ENCODE data around the gene GSTO1. TPM values are rescaled to one million over a fixed set of nuclear protein-coding genes. Genes with fewer than 3 reads are reported as not detected.

Gene GSTO1
- total RNA-seq, 1 experiment from 2014 or later, result 134 TPM

- no peaks in the 10 kb centered on the region for H3K4me1 ChIP-seq (ENCODE audit: control insufficient read depth, insufficient read depth, low read length)
- no peaks in the 10 kb centered on the region for H3K9me3 ChIP-seq (ENCODE audit: control insufficient read depth, insufficient read depth, low read depth, low read length)
- H3K4me3 ChIP-seq (ENCODE audit: low read depth in 2 of 2, low read length in 2 of 2), result no peak overlapping the region
- intact Hi-C loops (cut with micrococcal nuclease; ENCODE audit: unreplicated experiment), result no loop called here
- no TSS peak for BruUV-seq (replicated peaks)
- TF ChIP-seq, protein P1, sequence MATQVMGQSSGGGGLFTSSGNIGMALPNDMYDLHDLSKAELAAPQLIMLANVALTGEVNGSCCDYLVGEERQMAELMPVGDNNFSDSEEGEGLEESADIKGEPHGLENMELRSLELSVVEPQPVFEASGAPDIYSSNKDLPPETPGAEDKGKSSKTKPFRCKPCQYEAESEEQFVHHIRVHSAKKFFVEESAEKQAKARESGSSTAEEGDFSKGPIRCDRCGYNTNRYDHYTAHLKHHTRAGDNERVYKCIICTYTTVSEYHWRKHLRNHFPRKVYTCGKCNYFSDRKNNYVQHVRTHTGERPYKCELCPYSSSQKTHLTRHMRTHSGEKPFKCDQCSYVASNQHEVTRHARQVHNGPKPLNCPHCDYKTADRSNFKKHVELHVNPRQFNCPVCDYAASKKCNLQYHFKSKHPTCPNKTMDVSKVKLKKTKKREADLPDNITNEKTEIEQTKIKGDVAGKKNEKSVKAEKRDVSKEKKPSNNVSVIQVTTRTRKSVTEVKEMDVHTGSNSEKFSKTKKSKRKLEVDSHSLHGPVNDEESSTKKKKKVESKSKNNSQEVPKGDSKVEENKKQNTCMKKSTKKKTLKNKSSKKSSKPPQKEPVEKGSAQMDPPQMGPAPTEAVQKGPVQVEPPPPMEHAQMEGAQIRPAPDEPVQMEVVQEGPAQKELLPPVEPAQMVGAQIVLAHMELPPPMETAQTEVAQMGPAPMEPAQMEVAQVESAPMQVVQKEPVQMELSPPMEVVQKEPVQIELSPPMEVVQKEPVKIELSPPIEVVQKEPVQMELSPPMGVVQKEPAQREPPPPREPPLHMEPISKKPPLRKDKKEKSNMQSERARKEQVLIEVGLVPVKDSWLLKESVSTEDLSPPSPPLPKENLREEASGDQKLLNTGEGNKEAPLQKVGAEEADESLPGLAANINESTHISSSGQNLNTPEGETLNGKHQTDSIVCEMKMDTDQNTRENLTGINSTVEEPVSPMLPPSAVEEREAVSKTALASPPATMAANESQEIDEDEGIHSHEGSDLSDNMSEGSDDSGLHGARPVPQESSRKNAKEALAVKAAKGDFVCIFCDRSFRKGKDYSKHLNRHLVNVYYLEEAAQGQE (IDR thresholded peaks at IDR 0.05; ENCODE audit: insufficient read depth in 1 of 2, low read depth in 2 of 2, low read length in 1 of 2), result no peak
- TF ChIP-seq POLR2AphosphoS5 (IDR thresholded peaks at IDR 0.05; ENCODE audit: low read depth, low read length) (no peak), TCF7L2 (IDR thresholded peaks at IDR 0.05; ENCODE audit: low read depth, low read length) (no peak), CTCF (IDR thresholded peaks at IDR 0.05) (no peak), SIN3A (IDR thresholded peaks at IDR 0.05; ENCODE audit: borderline replicate concordance, insufficient read depth, low read depth, low read length) (no peak)
- ChIA-PET POLR2A (no interaction called here), CTCF (no interaction called here)
- peaks cover 6% of the 10 kb centered on the region; the same call in 1 of the 2 replicates for H3K27me3 ChIP-seq (ENCODE audit: control insufficient read depth, insufficient read depth, low read length)
- H3K36me3 ChIP-seq (ENCODE audit: control insufficient read depth, insufficient read depth, low read length), result no peaks in the 10 kb centered on the region
- no peak overlapping the region for H3K27ac ChIP-seq (ENCODE audit: low read length)
- DNase-seq (ENCODE audit: low read depth, low spot score), result no peak
- in situ Hi-C loops (cut with HindIII; ENCODE audit: low pct_unique_long_range_greater_than_20kb, low sequenced_read_pairs), result no loop called here
- no peak; the same call in 1 of the 2 replicates for ATAC-seq
Measured at GRCh38 chr10:104245066-104245632, 9.5 kb upstream of the GSTO1 start.

GRCh38 chr10:104246976-104247375 lies 7.7 kb upstream of the GSTO1 start:
- Histone ChIP-seq H3K27ac (ENCODE audit: low read length) (no peak overlapping the region), H3K36me3 (ENCODE audit: control insufficient read depth, insufficient read depth, low read length) (no peaks in the 10 kb centered on the region), H3K27me3 (ENCODE audit: control insufficient read depth, insufficient read depth, low read length) (no peaks in the 10 kb centered on the region; the same call in 1 of the 2 replicates), H3K9me3 (ENCODE audit: control insufficient read depth, insufficient read depth, low read depth, low read length) (no peaks in the 10 kb centered on the region), H3K4me1 (ENCODE audit: control insufficient read depth, insufficient read depth, low read length) (no peaks in the 10 kb centered on the region), H3K4me3 (ENCODE audit: low read depth in 2 of 2, low read length in 2 of 2) (no peak overlapping the region)
- in situ Hi-C loops (cut with HindIII; ENCODE audit: low pct_unique_long_range_greater_than_20kb, low sequenced_read_pairs), result no loop called here
- TF ChIP-seq SIN3A (IDR thresholded peaks at IDR 0.05; ENCODE audit: borderline replicate concordance, insufficient read depth, low read depth, low read length), result no peak
- TF ChIP-seq CTCF (IDR thresholded peaks at IDR 0.05), result no peak
- TF ChIP-seq, protein P1 (IDR thresholded peaks at IDR 0.05; ENCODE audit: insufficient read depth in 1 of 2, low read depth in 2 of 2, low read length in 1 of 2), result no peak
- TF ChIP-seq TCF7L2 (IDR thresholded peaks at IDR 0.05; ENCODE audit: low read depth, low read length), result no peak
- no peak for TF ChIP-seq POLR2AphosphoS5 (IDR thresholded peaks at IDR 0.05; ENCODE audit: low read depth, low read length)
- POLR2A ChIA-PET, result no interaction called here
- DNase-seq (ENCODE audit: low read depth, low spot score) (no peak), ATAC-seq (no peak)
- intact Hi-C loops (cut with micrococcal nuclease; ENCODE audit: unreplicated experiment), result no loop called here
- no TSS peak for BruUV-seq (replicated peaks)
- CTCF ChIA-PET, result no interaction called here

All from Panc1 (cell line).